ENCODE data around the gene AGBL4.

Gene AGBL4

DNA sequence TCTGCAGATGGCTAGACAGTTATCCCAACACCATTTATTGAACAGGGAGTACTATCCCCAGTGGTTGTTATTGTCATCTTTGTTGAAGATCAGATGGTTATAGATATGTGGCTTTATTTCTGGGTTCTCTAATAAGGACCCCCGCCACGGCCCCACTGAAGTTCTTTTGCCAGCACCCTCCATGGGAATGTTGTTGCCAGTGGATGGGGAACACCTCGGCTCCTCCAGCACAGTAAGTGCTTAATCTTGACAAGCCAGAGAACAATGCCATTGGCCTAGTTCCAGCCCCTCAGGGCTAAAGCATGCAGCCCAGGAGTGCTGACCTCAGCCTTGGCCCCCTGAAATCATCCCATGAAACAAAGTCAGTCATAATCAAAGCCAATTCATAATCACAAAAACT lies 337.6 kb downstream of the AGBL4 start:
- DNase-seq = no peak

- DNase-seq = no peak
Observed at GRCh38 chr1:49677706-49678105, 346.0 kb downstream of the AGBL4 start.

- DNase-seq = no peak
Observed at GRCh38 chr1:49651136-49651535, 372.6 kb downstream of the AGBL4 start.

DNA sequence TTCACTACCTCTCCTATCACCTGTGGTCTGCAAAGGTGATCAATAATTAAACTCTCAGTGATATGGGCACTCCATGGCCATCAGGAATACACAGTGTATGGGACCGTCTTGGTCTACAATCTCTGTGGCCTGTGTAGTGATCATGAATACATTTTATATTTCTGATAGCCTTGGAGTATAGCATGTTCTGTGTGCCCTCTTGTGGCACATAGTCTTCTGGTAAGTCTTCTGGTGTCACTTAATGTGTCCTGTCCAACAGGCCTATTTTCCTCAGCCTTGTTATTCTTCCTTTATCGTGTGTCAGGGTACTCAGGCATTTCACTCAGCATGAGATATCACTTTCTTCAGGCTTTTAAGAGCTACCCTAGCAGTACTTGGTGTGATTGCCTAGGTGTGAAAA lies 393.6 kb downstream of the AGBL4 start:
- no peak for DNase-seq

DNA sequence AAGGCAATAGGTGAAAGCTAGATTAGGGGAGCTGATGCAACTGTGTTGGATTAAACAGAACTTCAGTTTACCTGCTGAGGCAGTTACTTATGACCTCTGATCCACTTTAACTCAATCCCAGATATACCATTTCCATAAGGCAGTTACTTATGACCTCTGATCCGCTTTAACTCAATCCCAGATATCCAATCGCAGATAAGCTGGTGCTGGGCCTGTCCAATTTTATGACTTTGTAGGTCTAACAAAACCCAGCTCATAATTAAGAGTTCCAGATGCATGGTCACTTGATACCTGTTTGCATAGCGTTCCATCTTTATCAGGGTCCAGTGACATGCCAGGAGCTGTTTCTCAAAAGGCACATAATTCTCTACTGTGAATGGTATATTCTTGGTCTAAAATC lies 396.0 kb downstream of the AGBL4 start:
- no peak for DNase-seq

- DNase-seq = no peak
Observed at GRCh38 chr1:49626472-49626871, 397.3 kb downstream of the AGBL4 start.

- no peak for DNase-seq
Observed at GRCh38 chr1:49622877-49623276, 400.9 kb downstream of the AGBL4 start.

GRCh38 chr1:49606082-49606481 lies 417.7 kb downstream of the AGBL4 start:
- no peak for DNase-seq

DNA sequence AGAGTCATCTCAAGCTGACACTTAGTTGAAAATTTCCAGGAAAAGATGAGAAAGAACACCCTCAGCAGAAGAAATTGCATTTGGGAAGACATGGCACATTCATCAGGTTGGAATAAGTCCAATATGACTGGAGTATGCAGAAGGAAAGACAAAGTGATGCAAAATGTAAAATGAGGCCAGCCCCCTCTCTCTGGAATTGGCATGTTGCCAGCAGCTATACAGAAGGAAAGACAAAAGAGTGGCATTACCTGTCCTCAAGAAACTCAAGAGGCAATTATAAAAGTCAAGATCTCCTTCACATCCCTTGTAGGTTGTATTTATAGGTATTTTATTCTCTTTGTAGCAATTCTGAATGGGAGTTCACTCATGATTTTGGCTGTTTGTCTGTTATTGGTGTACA lies 426.3 kb downstream of the AGBL4 start:
- no peak for DNase-seq

- no peak for DNase-seq
Observed at GRCh38 chr1:49576327-49576901, 447.3 kb downstream of the AGBL4 start.

- DNase-seq = no peak
Observed at GRCh38 chr1:49556676-49557234, 467.0 kb downstream of the AGBL4 start.

GRCh38 chr1:49552101-49552500 lies 471.7 kb downstream of the AGBL4 start:
- no peak for DNase-seq

- no peak for DNase-seq
Observed at GRCh38 chr1:49544615-49545014, 479.1 kb downstream of the AGBL4 start.

DNA sequence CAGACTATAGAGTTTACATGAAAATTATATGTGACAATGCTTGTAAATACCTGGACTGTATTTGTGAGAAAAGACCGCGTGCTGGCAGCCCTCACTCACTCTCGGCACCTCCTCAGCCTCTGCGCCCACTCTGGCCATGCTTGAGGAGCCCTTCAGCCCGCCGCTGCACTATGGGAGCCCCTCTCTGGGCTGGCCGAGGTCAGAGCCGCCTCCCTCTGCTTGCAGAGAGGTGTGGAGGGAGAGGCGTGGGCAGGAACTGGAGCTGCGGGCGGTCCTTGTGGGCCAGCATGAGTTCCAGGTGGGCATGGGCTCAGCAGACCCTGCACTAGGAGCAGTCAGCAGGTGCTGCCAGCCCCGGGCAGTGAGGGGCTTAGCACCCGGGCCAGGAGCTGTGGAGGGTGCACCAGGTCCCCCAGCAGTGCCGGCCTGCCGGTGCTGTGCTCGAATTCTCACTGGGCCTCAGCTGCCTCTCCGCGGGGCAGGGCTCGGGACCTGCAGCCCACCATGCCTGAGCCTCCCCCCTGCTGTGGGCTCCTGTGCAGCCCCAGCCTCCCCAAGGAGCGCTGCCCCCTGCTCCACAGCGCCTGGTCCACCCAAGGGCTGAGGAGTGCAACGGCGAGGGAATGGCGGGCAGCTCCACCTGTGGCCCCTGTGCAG lies 482.5 kb downstream of the AGBL4 start:
- DNase-seq = no peak

DNA sequence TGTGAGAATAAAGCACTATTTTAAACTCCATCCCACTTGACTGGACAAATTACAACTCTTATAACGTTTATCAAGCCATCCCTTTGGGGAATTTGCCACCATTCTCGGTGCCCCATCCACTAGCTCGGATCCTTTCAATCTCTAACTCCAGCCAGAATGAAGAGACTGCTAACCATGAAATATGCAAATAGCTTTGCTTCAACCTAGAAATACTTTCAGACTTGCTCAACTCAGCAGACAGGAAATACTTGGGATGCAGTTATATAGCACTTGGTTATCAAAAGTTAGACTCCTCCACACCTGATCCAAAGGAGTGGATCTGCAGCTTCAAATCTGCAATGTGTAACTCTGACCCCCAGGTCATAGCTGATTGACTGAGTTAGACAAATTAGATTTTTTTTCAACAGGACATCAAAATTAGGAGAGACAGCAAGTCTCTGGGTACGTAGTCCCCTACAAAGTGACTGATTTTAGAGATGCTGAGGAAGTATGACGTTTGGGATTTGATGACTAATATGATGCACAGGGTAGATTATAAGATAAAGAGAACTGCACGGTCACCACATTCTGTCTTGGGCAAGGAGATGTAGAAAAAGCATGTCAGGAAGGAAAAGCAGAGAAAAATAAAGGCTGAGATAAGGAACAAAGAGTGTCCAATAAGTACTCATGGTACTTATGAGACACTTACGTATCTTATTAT lies 496.0 kb downstream of the AGBL4 start:
- DNase-seq = no peak

DNA sequence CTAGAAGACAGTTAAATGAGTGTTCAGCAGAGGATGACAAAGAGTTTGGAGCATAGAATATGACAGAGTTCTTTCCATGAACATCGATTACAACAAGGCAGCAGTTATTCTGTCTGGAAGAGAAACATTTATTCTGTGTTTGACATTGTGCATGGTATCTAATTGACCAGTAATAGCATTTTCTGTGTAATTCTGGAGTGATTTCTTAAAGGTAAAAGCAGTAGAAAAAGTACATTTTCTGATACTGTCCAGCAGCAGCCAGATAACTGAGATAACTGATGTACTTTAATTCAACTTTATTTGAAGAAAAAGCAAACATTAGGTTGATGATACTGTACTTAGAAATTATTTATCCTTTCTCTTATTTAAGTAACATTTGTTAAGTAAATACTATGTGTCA lies 497.1 kb downstream of the AGBL4 start:
- DNase-seq = no peak

DNA sequence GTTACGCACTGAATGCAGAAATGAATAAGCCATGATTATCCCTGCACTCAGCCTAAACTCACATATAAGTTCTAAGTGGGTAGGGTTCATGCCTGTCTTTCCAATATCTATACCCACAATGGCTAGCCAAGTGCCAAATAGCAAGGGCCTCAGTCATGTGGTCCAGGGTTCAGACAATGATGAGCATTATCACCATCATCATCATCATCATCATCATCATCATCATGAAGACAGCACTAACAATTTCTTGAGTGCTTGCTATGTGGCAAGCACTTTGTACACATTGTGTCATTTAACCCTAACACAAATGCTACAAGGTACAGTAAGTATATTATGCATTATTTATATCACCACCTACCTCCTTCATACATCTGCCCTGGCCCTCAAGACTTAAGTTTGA lies 500.0 kb downstream of the AGBL4 start:
- no peak for DNase-seq

- DNase-seq = no peak
Observed at GRCh38 chr1:49466961-49467360, 556.8 kb downstream of the AGBL4 start.

DNA sequence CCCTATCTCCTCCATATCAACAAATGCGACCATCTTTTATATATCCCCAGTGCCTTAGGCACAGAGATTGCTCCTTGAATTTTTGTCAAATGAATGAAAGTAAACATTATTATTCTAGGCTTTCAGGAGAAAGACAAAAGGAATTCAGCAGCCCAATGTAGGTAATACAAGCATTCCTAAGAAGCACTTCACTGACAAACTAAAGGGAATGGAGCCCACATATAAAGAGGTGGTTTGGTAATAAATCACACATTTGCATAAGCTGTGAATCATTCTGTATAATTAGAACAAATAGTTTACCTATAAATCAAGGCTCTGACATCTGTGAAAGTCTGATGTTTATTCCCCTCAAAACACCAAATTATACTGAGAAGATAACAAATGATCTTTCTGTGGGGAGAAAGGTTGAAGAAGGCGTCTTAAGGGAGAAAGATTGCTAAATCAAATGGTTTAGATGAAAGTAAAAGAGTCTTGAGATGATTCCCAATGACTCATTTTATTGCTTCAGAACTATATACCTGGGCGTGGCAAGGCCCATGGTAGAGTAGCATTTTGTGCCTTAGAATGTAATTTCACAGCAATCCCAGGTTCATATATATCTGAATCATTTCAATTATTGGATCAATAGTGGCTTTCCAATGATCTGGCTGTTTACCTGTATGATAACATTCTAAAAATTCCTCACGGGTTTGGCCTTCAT lies 558.1 kb downstream of the AGBL4 start:
- no peak for DNase-seq

DNA sequence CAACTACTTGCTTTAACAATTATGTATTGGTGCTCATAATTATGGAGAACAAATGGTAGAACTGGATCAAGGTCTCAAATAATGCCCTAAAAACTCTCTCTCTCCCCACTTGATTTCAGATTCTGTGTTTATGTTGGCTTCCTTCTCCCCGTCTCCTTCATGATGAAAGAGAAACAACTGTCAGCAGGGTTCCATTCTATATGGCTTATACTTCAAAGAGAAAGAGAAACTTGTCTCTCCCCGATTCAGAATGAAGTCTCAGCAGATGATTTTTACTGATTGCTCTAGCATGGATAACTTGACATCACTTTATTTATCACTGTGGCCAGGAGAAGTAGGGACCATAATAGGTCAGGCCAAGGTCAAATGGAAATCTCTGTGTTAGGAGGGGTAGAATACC lies 575.6 kb downstream of the AGBL4 start:
- DNase-seq = no peak

GRCh38 chr1:49436865-49437264 lies 586.9 kb downstream of the AGBL4 start:
- no peak for DNase-seq

DNA sequence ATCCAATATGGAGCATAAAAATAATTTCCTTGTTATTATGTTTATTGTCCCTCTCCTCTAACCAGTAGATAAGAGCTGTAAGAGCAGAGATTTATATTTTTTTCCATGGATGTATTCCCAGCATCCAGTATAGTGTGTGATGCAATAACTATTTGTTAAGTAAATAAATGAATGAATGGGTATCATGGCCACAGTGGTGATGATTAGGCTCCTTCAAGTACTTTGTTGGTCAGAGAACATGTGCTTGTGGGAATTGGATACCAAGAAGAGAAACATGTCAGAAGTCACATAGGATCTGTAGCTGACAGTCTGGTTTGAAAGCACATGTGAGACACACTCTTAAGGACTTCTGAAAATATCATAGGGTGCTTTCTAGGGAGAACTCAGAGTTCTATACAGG lies 588.5 kb downstream of the AGBL4 start:
- DNase-seq = no peak

GRCh38 chr1:49424782-49425181 lies 599.0 kb downstream of the AGBL4 start:
- DNase-seq = no peak

DNA sequence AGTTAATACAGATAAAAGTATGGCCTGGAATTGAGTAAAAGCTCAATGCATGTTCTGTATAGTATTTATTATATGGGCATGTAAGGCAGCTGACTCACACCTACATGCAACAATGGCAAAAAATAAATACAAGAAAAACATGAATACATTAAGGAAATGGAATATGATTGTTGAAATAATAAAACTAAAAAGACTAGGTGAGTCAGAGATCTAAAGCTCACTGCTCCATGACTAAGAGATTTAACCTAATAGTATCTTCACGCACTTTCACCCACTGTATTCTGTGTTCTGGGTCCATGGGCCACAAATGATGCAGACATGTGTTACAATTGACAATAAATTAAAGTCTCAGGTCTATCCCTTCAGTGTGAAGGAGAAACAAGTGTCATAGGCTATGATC lies 607.0 kb downstream of the AGBL4 start:
- DNase-seq = no peak
